Coronary artery (tissue), 2 donors: ENCODE measurements around the gene ERC2.

ENCODE experiments used
- DNase-seq: peaks from one replicate; pipeline ENCODE4 v3.0.0-alpha.2; 2017; ENCODE audit warnings: low spot score
- H3K27ac ChIP-seq, 2 donors: fragments of 200-600 bp; sonication (generic); one replicate each; pipeline ENCODE4 v1.5.1; 2016 to 2019
- H3K4me3 ChIP-seq: fragments of 200-600 bp; sonication (generic); 2 replicates; pipeline ENCODE4 v1.5.1; 2016; ENCODE audit warnings: mild to moderate bottlenecking, moderate library complexity
- TF ChIP-seq, protein P1 (sequence below): fragments of 200-600 bp; sonication (generic); IDR thresholded peaks from one replicate; pipeline ENCODE4 v1.5.1; 2019; ENCODE audit warnings: antibody characterized with exemption

ERC2 gene

DNA sequence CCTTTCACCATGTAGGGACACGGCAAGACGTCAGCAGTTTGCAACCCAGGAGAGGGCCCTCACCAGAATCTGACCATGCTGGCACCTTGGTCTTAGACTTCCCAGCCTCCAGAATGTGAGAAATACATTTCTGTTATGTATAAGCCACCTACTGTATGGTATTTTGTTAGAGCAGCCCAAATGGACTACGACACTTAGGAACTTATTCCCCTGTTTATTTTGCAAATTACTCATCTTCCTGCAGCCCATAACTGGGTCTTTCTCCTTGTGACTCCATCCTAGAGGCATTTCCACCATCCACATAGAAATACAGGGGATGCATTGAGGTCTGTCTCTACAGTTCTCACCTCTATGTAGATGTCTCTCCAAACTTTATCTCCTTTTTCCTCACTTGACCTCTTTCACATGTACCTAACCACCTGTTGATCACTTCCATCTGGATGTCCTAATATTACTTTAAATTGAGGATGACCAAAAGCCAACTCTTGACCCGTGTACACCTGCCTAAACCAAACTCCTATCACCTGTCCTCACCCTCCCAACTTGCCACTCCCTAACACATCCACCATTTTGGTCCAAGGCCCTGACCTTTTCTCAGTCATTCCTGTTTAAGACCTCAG is 575.1 kb downstream of the ERC2 start:
- TF ChIP-seq, protein P1, sequence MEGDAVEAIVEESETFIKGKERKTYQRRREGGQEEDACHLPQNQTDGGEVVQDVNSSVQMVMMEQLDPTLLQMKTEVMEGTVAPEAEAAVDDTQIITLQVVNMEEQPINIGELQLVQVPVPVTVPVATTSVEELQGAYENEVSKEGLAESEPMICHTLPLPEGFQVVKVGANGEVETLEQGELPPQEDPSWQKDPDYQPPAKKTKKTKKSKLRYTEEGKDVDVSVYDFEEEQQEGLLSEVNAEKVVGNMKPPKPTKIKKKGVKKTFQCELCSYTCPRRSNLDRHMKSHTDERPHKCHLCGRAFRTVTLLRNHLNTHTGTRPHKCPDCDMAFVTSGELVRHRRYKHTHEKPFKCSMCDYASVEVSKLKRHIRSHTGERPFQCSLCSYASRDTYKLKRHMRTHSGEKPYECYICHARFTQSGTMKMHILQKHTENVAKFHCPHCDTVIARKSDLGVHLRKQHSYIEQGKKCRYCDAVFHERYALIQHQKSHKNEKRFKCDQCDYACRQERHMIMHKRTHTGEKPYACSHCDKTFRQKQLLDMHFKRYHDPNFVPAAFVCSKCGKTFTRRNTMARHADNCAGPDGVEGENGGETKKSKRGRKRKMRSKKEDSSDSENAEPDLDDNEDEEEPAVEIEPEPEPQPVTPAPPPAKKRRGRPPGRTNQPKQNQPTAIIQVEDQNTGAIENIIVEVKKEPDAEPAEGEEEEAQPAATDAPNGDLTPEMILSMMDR = no peak
- Histone ChIP-seq H3K4me3 (no peak overlapping the region), H3K27ac (no peak overlapping the region)
- DNase-seq = no peak

DNA sequence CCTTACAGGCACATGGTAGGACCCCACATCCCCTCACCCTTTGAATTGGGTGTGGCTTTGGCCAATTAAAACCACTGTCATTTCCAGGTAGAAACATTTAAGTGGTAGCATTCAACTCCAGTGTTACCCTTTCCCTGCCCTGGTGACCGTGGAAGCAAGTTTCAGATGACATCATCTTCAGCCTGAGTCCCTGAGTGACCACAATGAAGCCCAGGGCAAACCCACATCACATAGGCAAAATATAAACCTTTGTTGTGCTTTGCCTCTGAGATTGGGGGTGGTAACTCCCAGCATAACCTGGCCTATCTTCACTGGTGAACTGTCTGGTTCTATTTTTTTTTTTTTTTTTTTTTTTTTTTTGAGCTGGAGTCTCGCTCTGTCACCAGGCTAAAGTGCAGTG is 577.2 kb downstream of the ERC2 start:
- no peak overlapping the region for H3K4me3 ChIP-seq
- TF ChIP-seq, protein P1 = no peak
- DNase-seq = no peak
- H3K27ac ChIP-seq = no peak overlapping the region

DNA sequence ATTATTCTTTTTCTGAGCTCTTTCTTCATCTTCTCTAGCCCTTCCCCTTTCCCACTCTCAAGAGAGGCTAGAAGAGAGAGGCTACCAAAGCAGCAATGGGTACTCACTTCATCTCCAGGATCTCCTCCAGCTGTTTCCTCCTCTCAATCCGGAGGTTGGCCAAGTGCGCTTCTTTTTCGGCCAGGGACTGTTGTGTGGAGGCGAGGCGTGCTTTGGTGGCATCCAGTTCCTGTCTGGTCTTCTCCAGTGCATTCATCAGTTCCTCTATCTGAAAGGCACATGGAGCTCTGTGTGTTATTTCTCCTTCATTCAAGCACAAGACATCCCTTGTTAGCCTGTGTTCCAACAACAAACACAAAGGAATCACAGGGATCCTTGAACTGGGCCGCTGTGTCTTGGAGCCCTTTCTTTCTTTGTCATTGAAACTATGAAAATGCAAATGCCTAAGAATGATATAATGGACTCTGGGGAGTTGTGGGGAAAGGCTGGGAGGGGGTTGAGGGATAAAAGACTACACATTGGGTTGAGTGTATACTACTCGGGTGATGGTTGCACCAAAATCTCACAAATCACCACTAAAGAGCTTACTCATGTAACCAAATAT is 579.9 kb downstream of the ERC2 start:
- Histone ChIP-seq H3K4me3 (no peak overlapping the region), H3K27ac (no peak overlapping the region)
- DNase-seq = no peak
- TF ChIP-seq, protein P1 = no peak

DNA sequence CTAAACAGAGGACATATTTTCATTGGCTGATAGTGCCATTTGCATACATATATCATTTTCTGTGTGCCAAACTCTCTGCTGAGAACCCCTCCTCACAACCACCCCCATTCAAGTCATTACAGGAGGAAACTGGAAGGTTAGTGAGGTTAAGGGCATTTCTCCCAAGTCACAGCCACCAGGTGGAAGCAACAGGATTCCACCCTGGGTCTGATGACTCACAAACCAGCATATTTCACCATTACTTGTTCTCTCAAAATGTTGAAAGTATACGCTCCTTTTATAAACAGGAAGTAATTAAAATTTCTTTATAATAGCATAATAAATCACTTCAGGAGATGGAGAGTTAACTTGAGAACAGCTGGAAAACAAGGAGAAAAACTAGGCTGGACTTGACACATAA is 582.5 kb downstream of the ERC2 start:
- Histone ChIP-seq H3K4me3 (no peak overlapping the region), H3K27ac (no peak overlapping the region)
- TF ChIP-seq, protein P1 = no peak
- DNase-seq = no peak

DNA sequence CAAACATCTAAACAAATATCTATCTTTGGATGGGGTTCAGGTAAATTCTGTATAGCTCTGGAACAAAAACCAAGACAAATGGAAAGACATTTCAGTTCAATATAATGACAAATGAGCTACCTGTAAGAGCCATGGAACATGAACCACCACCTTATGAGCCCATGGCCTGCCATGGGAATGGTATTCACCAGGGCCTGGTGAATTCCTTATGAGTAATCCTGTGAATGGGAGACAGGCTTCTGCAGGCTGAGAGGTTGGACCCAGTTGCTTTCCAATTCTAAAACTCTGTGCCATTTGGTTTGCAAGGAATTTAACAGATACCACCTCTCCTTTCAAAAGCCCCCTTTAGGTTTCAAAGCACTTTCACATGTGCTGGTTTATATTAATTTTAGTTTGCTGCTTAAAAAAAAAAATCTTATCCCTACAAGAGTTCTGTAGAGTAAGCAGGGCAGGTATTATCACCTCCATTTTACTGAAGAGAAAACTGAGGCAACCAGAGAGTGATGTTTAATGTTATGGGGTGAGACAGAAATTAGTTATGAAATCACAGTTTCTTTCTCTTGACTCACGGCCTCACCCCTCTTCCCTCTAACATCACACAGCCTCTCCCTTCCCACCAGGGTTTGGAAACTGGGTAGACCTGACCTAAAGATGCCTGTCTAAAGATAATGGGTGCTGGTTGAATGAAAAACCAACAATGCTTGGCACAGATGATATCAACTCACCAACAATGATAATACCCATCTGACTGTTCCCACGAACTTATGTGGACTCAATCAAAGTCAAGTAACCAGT is 583.6 kb downstream of the ERC2 start:
- H3K4me3 ChIP-seq = no peak overlapping the region
- H3K27ac ChIP-seq = no peak overlapping the region
- TF ChIP-seq, protein P1 = no peak
- DNase-seq = no peak

DNA sequence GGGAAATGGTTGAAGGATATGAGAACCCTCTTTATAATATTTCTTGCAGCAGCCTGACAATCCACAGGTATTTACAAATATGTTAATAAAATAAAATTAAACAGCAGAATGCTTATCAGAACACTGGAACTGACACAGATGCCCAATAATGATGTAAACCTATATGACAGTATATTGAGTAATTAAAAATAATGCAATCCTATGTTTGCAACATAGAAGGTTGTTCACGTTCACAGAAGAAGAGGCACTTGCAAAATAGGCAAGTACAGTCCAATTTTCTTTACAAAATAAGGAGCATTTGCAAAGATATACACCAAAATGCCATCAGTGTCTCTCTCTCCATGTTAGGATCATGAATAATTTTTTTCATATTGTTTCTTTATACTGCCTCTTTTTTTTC is 584.2 kb downstream of the ERC2 start:
- no peak for DNase-seq
- Histone ChIP-seq H3K4me3 (no peak overlapping the region), H3K27ac (no peak overlapping the region)
- TF ChIP-seq, protein P1 = no peak

DNA sequence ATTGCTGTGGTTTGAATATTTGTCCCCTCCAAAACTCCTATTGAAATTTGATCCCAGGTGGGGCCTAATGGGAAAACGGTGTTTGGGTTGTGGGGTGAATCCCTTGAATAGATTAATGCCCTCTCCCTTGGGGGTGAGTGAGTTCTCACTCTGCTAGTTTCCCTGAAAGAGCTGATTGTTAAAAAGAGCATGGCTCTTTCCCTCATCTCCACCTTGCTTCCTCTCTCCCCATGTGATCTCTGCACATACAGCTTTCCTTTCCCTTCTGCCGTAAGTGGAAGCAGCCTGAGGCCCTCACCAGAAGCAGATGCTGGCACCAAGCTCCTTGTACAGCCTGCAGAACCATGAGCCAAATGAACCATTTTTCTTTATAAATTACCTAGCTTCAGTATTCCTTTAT is 586.3 kb downstream of the ERC2 start:
- TF ChIP-seq, protein P1 = no peak
- no peak overlapping the region for H3K4me3 ChIP-seq
- no peak for DNase-seq
- H3K27ac ChIP-seq = no peak overlapping the region
